Left cardiac atrium (tissue), 4 donors: ENCODE results near the gene SPTBN2. TPM values are rescaled to one million over a fixed set of nuclear protein-coding genes. Genes with fewer than 3 reads are reported as not detected.
"Not testable (repeated sequence)": the region's sequence is repeated elsewhere in the genome, so short reads cannot be mapped to it uniquely, and the experiment has no call there.

Experiments
- ATAC-seq, 2 donors: fragments of 200-7000 bp; cut with Tn5 transposase; one replicate each; pipeline ENCODE4 v1.9.1; 2020; ENCODE audit warnings: mild to moderate bottlenecking in 2 of 2, moderate library complexity in 2 of 2
- DNase-seq: peaks from one replicate; pipeline ENCODE4 v3.0.0-alpha.2; 2020
- intact Hi-C, 2 donors: fragments of 100-400 bp; cut with DNase I; formaldehyde crosslinking; loops; one replicate each; pipeline versions ENCODE4 v1.14.1 to v1.15.1; 2022 to 2023
- total RNA-seq, 2 donors: library from RNA; stranded (reverse); fragmentation: NEBNext Ultra II Directional; extraction: Animal tissue kit (Norgen Biotek cat#: 25700); gene quantifications; one replicate each; pipeline ENCODE4 v1.2.1, GENCODE V29; 2021
- donor health status: DM: no; HTN: yes; CAD: no.
- donor health status: DM: no; HTN: yes; CAD: no; lungs with severe emphysema.
- donor health status: DM: yes; HTN: yes; CAD: no.
- donor health status: Dilated cardiomyopathy.

SPTBN2 gene
- total RNA-seq, 2 donors from 2014 or later: 3.2 to 3.8 TPM

GRCh38 chr11:66659763-66660162 lies 69.3 kb downstream of the SPTBN2 start:
- ATAC-seq (no peak), DNase-seq (no peak)
- intact Hi-C loops: no loop called here

- DNase-seq (no peak), ATAC-seq (peak in 1 of 2 donors; percentile 23)
- intact Hi-C loops: no loop called here
Observed at GRCh38 chr11:66653123-66653522, 75.9 kb downstream of the SPTBN2 start.

- intact Hi-C loops: no loop called here
- ATAC-seq: no peak
- no peak for DNase-seq
Observed at GRCh38 chr11:66652651-66653050, 76.4 kb downstream of the SPTBN2 start.

DNA sequence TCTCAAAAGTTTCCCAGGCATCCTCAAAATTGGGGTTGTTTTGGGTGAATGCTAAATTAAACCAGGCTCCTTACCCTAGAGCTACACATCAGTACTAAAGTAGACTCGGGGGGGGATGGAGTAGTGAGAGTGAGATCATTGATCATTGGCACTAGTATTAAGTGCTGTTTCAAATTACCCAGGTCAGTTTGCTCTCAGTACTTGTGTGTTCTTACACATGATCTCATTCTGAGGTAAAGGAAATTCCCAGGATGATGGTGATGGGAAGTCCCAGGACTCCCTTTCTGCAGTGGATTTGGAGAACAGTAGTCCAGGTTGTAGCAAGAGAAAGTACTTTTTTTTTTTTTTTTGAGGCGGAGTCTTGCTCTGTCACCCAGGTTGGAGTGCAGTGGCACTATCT lies 78.0 kb downstream of the SPTBN2 start:
- ATAC-seq (no peak), DNase-seq (no peak)
- intact Hi-C loops: no loop called here

- ATAC-seq: no peak
- intact Hi-C loops: no loop called here
- DNase-seq: no peak
Observed at GRCh38 chr11:66649903-66650302, 79.1 kb downstream of the SPTBN2 start.

DNA sequence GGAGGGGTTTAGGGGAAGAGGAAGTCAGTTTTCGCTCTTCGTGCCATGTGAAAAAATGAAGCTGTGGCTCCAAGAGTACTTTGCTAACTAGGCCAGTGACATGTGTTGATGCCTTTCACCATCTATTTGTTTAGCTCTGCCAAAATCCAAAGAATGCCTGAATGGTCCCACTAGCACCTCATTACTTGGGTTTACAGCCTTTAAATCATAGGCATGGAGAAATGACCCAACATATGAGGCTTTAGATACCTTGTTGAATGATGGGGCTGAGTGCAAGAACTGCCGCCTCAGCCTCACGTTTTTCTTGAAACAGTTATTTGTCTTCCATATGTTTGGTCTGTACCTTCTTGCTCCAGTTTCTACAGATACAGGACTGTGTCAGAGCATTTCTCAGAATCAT lies 82.2 kb downstream of the SPTBN2 start:
- no peak for ATAC-seq
- intact Hi-C loops: no loop called here
- DNase-seq: no peak

DNA sequence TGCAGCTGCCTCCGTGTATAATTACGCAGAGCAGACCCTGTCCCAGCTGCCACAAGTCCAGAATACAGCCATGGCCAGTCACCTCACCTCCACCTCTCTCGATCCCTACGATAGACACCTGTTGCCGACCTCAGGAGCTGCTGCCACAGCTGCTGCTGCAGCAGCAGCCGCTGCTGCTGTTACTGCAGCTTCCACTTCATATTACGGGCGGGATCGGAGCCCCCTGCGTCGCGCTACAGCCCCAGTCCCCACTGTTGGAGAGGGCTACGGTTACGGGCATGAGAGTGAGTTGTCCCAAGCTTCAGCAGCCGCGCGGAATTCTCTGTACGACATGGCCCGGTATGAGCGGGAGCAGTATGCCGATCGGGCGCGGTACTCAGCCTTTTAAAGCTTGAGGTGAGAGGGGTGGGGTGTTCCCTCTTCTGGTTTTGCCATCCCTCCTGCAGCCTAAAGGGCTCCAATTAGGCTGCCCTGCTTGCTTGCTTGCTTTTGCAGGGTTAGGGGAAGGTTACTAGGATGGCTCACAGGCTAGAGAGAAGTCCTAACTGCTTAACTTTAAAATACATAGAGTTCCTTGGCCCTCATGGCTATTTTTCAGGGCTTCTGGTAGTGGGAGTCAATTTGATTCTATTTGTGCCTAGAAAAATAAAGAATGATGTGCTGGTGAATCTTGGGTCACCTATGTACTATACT lies 85.1 kb downstream of the SPTBN2 start:
- intact Hi-C loops: no loop called here
- DNase-seq (no peak), ATAC-seq (no peak)

- ATAC-seq: no peak
- intact Hi-C loops: no loop called here
- DNase-seq: no peak
Observed at GRCh38 chr11:66641834-66642233, 87.2 kb downstream of the SPTBN2 start.

DNA sequence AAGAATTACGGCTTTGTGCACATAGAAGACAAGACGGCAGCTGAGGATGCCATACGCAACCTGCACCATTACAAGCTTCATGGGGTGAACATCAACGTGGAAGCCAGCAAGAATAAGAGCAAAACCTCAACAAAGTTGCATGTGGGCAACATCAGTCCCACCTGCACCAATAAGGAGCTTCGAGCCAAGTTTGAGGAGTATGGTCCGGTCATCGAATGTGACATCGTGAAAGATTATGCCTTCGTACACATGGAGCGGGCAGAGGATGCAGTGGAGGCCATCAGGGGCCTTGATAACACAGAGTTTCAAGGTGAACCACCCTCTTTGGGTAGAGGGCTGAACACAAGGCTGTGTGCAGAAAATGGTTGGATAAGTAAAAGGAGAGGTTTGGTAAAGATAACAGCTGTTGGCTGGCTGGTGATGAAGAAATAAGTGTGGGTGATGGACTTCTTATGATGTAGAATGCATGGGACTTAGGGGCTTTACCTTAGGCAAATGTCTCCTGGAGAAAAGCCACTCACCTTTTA lies 89.1 kb downstream of the SPTBN2 start:
- intact Hi-C loops, ATAC-seq, DNase-seq: not testable (repeated sequence)

DNA sequence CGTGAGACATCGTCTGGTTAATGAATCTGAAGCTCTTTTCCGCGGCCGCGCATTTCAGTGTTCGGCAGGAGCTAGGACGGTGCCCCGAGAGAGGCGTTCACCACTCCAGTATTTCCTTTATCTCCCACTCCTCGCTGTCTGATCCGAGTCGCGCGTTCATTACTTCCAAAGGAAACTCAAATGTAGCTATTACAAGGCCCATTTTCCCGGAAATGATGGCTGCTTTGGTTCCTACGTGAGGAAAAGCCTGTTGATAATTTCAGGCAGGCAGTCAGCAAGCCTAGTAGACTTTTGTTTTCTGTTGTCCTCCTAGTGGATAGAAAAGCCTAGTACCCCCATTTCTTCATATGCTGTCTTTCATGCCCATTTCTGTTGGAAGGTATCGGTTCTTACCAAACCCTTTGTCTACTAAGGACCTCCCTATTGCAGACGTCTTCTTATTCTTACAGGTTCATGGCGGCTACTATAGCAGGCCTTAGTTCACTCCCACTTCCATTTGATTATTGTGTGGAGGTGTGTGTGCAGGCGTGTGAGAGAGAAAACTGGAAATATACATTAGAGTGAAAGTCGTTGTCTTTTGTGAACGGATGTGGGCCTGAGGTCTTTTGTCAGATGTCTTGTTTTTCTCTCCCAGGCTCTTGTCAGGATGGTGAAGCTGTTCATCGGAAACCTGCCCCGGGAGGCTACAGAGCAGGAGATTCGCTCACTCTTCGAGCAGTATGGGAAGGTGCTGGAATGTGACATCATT lies 89.8 kb downstream of the SPTBN2 start:
- DNase-seq (no peak), ATAC-seq (peak in 1 of 2 donors; percentile 9)
- intact Hi-C loops: no loop called here

GRCh38 chr11:66638177-66639065 lies 90.6 kb downstream of the SPTBN2 start, which contains the start of gene RBM4:
Gene RBM4 (plus strand): TSS chr11:66638703. CDS start chr11:66639712, 1,009 bp downstream.
- intact Hi-C loops: no loop called here
- ATAC-seq (peak; percentile 97 to 98), DNase-seq (peak; percentile 97)

GRCh38 chr11:66637557-66638176 lies 91.3 kb downstream of the SPTBN2 start:
- ATAC-seq (peak in 1 of 2 donors; percentile 4), DNase-seq (no peak)
- intact Hi-C loops: no loop called here

- no peak for ATAC-seq
- intact Hi-C loops: no loop called here
- no peak for DNase-seq
Observed at GRCh38 chr11:66636411-66636810, 92.6 kb downstream of the SPTBN2 start.

Other genes starting within 250 kb of the SPTBN2 start
- 10 to 100 TPM; 18.5 TPM for gene DPP3, start 248.8 kb downstream of the SPTBN2 start, total RNA-seq
- 10 to 100 TPM; 18.7 to 18.9 TPM for gene BBS1, start 218.6 kb downstream of the SPTBN2 start, total RNA-seq
- gene ZDHHC24, start 183.2 kb downstream of the SPTBN2 start, total RNA-seq: 1 to 10 TPM; 7.9 to 8.2 TPM
- gene ACTN3, start 182.3 kb downstream of the SPTBN2 start, total RNA-seq: under 1 TPM; 0.10 to 0.15 TPM
- gene CTSF, start 160.6 kb downstream of the SPTBN2 start, total RNA-seq: 10 to 100 TPM; 51.0 to 71.9 TPM
- gene CCDC87, start 136.2 kb downstream of the SPTBN2 start, total RNA-seq: under 1 TPM; 0.18 to 0.39 TPM
- gene CCS, start 136.0 kb downstream of the SPTBN2 start, total RNA-seq: 10 to 100 TPM; 28.3 to 28.6 TPM
- 10 to 100 TPM; 31.2 to 35.2 TPM for gene RBM14, start 112.6 kb downstream of the SPTBN2 start, total RNA-seq
- gene RBM4, start 90.5 kb downstream of the SPTBN2 start, total RNA-seq: 10 to 100 TPM; 63.6 to 76.7 TPM
- gene RBM4B, start 51.3 kb downstream of the SPTBN2 start, total RNA-seq: 10 to 100 TPM in 1 of 2 donors, 1 to 10 TPM in 1; 8.0 to 13.8 TPM
- 1 to 10 TPM; 7.7 to 8.9 TPM for gene RCE1, start 114.2 kb upstream of the SPTBN2 start, total RNA-seq
- gene LRFN4, start 127.8 kb upstream of the SPTBN2 start, total RNA-seq: 10 to 100 TPM; 14.3 to 15.5 TPM
- 10 to 100 TPM; 21.2 to 39.1 TPM for gene PC, start 229.2 kb upstream of the SPTBN2 start, total RNA-seq
- gene C11orf86, start 246.1 kb upstream of the SPTBN2 start, total RNA-seq: not detected